Endothelial cell (in vitro differentiated cells): ENCODE results near the gene CCR4. TPM values are rescaled to one million over a fixed set of nuclear protein-coding genes. Genes with fewer than 3 reads are reported as not detected.

Experiments
- DNase-seq: peaks from one replicate; pipeline ENCODE4 v3.0.0; 2021; ENCODE audit warnings: low spot score
- H3K27ac Mint-ChIP-seq: one replicate; pipeline ENCODE4 v1.8.0; 2021; ENCODE audit warnings: mixed read lengths, inconsistent platforms; ENCODE audit not compliant: unreplicated experiment
- H3K27me3 Mint-ChIP-seq: one replicate; pipeline ENCODE4 v1.8.0; 2021; ENCODE audit warnings: mild to moderate bottlenecking, moderate library complexity, mixed read lengths, inconsistent platforms; ENCODE audit not compliant: unreplicated experiment
- H3K36me3 Mint-ChIP-seq: one replicate; pipeline ENCODE4 v1.8.0; 2021; ENCODE audit warnings: mild to moderate bottlenecking, low read depth, mixed read lengths, inconsistent platforms; ENCODE audit not compliant: unreplicated experiment
- H3K4me1 Mint-ChIP-seq: one replicate; pipeline ENCODE4 v1.8.0; 2021; ENCODE audit warnings: mild to moderate bottlenecking, mixed read lengths, inconsistent platforms; ENCODE audit not compliant: unreplicated experiment
- H3K4me3 Mint-ChIP-seq: one replicate; pipeline ENCODE4 v1.8.0; 2021; ENCODE audit warnings: mild to moderate bottlenecking, mixed read lengths, inconsistent platforms; ENCODE audit not compliant: unreplicated experiment
- H3K9me3 Mint-ChIP-seq: one replicate; pipeline ENCODE4 v1.8.0; 2021; ENCODE audit warnings: mixed read lengths, inconsistent platforms; ENCODE audit not compliant: unreplicated experiment
- total RNA-seq: library from RNA; stranded (reverse); fragmentation: NEBNext Ultra II Directional; extraction: Animal tissue kit (Norgen Biotek cat#: 25700); gene quantifications from one replicate; pipeline ENCODE4 v1.2.1, GENCODE V29; 2021; ENCODE audit not compliant: unreplicated experiment
- TF ChIP-seq, protein P1 (sequence below): fragments of 200-600 bp; sonication (generic); IDR thresholded peaks from one replicate; pipeline ENCODE4 v1.5.0; 2021; ENCODE audit warnings: antibody characterized with exemption; ENCODE audit not compliant: unreplicated experiment

CCR4 gene
- total RNA-seq, 1 donor from 2014 or later = 0.08 TPM

GRCh38 chr3:32946973-32947788, 4.3 kb upstream of the CCR4 start:
- Mint-ChIP-seq H3K27me3 (peaks cover 2% of the 10 kb centered on the region), H3K9me3 (no peaks in the 10 kb centered on the region), H3K36me3 (no peaks in the 10 kb centered on the region), H3K4me3 (no peak overlapping the region), H3K4me1 (no peaks in the 10 kb centered on the region), H3K27ac (no peak overlapping the region)
- TF ChIP-seq, protein P1, sequence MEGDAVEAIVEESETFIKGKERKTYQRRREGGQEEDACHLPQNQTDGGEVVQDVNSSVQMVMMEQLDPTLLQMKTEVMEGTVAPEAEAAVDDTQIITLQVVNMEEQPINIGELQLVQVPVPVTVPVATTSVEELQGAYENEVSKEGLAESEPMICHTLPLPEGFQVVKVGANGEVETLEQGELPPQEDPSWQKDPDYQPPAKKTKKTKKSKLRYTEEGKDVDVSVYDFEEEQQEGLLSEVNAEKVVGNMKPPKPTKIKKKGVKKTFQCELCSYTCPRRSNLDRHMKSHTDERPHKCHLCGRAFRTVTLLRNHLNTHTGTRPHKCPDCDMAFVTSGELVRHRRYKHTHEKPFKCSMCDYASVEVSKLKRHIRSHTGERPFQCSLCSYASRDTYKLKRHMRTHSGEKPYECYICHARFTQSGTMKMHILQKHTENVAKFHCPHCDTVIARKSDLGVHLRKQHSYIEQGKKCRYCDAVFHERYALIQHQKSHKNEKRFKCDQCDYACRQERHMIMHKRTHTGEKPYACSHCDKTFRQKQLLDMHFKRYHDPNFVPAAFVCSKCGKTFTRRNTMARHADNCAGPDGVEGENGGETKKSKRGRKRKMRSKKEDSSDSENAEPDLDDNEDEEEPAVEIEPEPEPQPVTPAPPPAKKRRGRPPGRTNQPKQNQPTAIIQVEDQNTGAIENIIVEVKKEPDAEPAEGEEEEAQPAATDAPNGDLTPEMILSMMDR = no peak
- DNase-seq = no peak

- Mint-ChIP-seq H3K4me1 (no peaks in the 10 kb centered on the region), H3K4me3 (no peak overlapping the region), H3K36me3 (no peaks in the 10 kb centered on the region), H3K27ac (no peak overlapping the region), H3K9me3 (no peaks in the 10 kb centered on the region), H3K27me3 (peaks cover 2% of the 10 kb centered on the region)
- TF ChIP-seq, protein P1 = peak; percentile 86
- peak; percentile 86 for DNase-seq
Observed at GRCh38 chr3:32947789-32948238, 3.6 kb upstream of the CCR4 start.

- no peak overlapping the region for H3K4me3 Mint-ChIP-seq
- H3K4me1 Mint-ChIP-seq = no peaks in the 10 kb centered on the region
- H3K36me3 Mint-ChIP-seq = no peaks in the 10 kb centered on the region
- no peak for DNase-seq
- no peak overlapping the region for H3K27ac Mint-ChIP-seq
- H3K9me3 Mint-ChIP-seq = no peaks in the 10 kb centered on the region
- TF ChIP-seq, protein P1 = no peak
- H3K27me3 Mint-ChIP-seq = peaks cover 2% of the 10 kb centered on the region
Observed at GRCh38 chr3:32948625-32949445, 2.6 kb upstream of the CCR4 start.

- peaks cover 2% of the 10 kb centered on the region for H3K27me3 Mint-ChIP-seq
- no peaks in the 10 kb centered on the region for H3K36me3 Mint-ChIP-seq
- TF ChIP-seq, protein P1 = no peak
- no peaks in the 10 kb centered on the region for H3K9me3 Mint-ChIP-seq
- DNase-seq = no peak
- no peaks in the 10 kb centered on the region for H3K4me1 Mint-ChIP-seq
- H3K4me3 Mint-ChIP-seq = no peak overlapping the region
- H3K27ac Mint-ChIP-seq = no peak overlapping the region
Observed at GRCh38 chr3:32950516-32950915, 928 bp upstream of the CCR4 start.
